Hindlimb muscle (tissue), 1 donor: Measurements from ENCODE around the gene MYL4. TPM values are rescaled to one million over a fixed set of nuclear protein-coding genes. Genes with fewer than 3 reads are reported as not detected.
"Not testable (repeated sequence)": the region's sequence is repeated elsewhere in the genome, so short reads cannot be mapped to it uniquely, and the experiment has no call there.

Experiments used
- DNase-seq: peaks from one replicate; pipeline ENCODE4 v3.0.0-alpha.2; 2013
- polyA plus RNA-seq: library from polyadenylated mRNA; unstranded; fragments of 120-200 nt; gene quantifications from one replicate; pipeline ENCODE4 v1.2.1, GENCODE V29; 2013; ENCODE audit not compliant: insufficient read length

MYL4 gene
- 1,610 TPM for polyA plus RNA-seq

DNA sequence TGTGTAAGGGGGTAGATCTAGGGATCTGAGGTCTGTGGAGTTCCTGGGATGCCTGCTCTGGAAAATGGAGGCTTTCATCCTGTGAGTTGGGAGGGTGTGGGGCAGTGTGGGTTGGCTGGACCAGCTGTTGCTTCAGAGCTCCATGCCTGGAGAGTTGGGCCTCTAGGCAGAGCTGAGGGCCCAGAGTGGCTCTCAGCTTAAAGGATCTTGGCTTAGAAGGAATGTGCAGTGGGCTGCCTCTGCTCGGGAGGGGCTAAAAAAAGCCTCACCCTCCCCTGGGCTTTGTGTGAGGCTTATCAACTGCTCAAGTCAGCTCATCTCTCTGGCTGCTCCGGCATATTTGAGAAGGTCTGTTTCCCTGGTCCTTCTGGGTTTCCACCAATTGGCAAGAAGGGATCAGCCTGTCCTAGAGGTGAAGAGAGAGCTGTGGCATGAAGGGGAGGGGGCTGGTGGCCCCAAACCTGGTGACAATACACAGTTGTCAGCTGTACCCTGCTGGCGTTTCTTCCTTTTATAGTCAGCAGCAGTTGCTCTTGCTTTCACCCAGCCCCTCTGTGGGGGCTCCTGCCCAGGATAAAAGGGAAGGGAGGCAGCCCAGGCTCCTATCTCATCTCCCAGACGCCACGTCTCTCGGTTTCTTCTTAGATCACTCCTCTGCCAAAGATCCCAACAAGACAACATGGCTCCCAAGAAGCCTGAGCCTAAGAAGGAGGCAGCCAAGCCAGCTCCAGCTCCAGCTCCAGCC, at the start of gene MYL4:
TSS of gene MYL4 (plus strand) at position 605 of the 745 bp plus-strand sequence. CDS start at position 680, 75 bp downstream.
- no peak for DNase-seq

DNA sequence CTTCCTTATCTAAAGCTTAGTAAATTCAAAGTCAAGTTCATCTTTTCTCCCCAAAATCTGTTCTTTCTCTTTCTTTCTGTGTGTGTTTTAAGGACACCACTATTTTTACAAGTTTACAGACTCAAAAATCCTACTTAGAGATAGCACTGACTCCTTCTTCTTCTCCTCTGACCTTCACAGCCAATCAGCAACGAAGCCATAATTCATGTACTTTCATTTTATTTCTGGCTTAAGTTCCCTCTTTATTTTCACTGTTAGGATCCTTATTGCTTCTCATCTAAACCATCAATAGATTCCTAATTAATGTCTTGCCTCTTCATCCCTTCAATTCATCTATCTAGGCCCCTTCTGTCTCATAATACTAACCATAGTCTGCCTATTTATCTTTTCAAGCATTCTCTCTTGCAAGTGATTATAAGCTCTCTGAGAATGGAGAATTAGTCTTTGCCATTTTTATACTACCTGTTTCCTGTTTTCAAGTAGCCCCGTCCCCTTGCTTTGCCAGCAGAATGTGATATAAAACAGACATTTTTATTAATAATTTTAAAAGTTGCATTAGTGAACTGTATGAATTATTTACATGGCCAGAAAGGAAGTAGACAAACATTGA, 47.0 kb upstream of the MYL4 start:
- DNase-seq: no peak

DNA sequence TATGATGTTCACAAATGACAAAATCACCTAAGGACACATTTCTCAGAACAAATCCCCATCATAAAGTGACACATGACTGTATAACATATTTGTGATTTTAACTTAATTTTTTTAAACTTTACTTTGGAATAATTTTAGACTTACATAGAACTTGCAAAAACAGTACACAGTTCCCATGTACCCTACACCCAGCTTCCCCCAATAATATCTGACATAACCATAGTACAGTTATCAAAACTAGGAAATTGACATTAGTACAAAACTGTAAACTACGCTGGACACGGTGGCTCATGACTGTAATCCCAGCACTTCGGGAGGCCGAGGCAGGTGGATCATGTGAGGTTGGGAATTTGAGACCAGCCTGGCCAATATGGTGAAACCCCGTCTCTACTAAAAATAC, 44.9 kb upstream of the MYL4 start:
- DNase-seq: no peak

DNA sequence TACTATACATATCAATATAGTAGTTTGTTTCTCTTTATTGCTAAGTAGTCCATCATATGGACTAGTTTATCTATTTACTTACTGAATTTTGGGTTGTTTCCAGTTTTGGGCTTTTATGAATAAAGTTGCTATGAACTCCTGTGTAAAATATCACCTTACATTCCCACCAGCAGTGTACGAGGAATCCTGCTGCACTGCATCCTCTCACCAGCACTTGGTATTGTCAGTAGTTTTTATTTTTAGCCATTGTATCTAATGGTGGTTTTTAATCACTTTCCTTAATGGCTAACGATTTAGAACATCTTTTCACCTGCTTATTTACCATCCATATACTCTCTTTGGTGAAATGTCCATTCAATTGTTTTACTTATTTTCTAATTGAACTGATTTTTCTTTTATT, 44.0 kb upstream of the MYL4 start:
- DNase-seq: no peak

DNA sequence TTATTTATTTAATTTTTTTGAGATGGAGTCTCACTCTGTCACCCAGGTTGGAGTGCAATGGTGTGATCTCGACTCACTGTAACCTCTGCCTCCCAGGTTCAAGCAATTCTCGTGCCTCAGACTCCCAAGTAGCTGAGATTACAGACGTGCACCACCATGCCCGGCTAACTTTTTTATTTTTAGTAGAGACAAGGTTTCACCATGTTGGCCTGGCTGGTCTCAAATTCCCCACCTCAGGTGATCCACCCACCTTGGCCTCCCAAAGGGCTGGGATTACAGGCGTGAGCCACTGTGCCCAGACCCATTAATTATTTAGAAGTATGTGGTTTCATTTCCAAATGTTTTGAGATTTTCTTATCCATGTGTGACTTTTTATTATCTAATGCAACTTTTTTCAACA, 42.3 kb upstream of the MYL4 start:
- not testable (repeated sequence) for DNase-seq

DNA sequence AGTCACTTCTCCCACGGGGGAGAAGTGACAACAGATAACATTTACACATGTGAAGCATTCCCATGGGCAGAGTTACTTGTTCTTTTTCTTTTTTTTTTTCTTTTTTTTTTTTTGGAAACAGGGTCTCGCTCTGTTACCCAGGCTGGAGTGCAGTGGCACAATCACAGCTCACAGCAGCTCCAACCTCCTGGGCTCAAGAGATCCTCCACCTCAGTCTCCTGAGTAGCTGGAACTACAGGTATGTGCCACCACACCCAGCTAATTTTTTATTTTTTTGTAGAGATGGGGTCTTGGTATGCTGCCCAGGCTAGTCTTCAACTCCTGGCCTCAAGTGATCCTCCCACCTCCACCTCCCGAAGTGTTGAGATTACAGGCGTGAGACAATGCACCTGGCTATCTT, 40.3 kb upstream of the MYL4 start:
- not testable (repeated sequence) for DNase-seq

DNA sequence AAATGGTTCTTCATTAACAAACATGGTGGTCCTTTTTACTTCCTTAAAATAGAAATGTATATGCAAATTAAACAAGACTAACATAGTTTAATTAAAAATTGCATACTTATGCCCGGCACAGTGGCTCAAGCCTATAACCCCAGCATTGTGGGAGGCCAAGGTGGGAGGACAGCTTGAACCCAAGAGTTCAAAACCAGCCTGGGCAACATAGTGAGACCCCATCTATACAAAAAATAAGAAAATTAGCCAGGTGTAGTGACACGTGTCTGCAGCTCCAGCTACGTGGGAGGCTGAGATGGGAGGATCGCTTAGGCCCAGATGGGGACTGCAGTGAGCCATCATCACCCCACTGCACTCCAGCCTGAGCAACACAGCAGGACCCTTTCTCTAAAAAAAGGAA, 38.4 kb upstream of the MYL4 start:
- no peak for DNase-seq

DNA sequence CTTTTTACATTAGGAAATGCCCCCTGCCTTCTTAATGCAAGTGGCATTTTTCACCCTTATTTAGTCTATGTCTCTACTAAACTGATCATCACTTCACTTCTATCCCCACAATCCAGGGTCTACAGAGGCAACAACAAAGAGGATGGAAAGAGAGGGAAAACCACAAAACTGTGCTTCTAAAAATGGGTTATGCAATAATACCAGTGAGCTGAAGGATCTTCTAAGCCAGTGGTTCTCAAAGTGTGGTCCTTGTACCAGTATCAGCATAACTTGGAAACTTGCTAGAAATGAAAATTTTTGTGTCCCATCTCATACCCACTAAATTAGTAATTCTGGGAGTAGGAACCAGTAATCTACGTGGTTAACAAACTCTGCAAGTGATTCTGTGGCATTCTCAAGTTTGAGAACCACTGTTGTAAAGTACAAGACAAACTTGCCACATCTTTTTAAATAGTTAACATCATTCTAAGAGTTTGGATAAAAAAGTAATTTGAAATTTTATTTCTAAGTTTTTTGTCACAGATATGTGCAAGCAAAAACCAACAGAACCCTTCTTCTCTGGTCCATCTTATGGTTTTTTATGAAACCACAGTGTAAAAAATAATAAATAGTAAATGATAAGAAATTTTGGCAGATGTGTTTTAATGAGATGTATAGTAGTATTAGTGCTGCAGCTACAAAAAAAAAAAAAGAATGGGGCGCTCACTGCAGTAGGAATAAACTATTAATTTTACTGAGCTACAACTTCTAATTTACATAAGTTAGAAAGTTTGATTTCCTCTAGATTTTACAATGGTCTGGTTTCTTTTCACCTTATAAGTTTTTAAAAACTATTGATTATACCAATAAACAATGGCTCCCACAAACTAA, 36.2 kb upstream of the MYL4 start:
- no peak for DNase-seq

DNA sequence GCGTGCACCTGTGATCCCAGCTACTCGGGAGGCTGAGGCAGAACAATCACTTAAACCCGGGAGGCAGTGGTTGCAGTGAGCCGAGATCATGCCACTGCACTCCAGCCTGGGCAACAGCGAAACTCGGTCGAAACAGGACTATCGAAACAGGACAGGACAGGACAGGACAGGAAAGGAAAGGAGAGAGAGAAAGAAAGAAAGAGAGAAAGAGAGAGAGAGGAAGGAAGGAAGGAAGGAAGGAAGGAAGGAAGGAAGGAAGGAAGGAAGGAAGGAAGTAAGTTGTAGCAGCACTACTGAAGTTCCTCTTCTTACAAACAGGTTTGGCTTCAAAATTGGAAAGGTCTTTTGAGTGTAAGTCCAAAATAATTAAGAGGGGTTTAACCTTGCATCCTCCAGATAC, 34.3 kb upstream of the MYL4 start:
- DNase-seq: not testable (repeated sequence)

DNA sequence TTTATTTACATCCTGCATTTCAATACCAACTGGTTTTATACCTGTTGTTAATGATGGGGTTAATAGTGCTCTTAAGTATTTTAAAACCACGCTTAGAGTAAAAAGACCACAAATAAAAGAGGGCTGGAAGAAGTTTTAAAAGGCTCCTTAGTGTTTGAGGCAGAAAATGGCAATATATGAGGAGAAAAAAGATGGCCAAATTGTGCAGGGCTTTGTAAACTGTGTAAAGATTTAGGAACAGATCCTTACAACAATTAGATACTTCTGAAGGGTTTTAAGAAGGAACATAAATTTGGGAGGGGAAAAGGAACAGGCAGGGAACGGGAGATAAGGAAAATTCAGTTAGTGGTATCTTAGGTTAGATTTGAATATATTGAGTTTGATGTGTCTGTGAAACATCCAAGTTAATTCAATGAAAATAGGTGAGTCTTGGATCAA, 32.7 kb upstream of the MYL4 start:
- DNase-seq: no peak

DNA sequence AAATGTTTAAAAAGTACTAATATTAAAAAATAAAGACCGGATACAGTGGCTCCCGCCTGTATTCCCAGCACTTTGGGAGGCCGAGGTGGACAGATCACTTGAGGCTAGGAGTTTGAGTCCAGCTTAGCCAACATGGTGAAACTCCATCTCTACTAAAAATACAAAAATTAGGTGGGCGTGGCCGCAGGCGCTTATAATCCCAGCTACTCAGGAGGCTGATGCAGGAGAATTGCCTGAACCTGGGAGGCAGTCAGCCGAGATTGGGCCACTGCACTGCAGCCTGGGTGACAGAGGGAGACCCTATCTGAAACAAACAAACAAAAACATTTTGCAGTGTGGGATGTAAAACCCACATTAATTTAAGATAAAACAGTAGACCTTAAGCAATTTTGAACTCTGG, 31.9 kb upstream of the MYL4 start:
- no peak for DNase-seq

DNA sequence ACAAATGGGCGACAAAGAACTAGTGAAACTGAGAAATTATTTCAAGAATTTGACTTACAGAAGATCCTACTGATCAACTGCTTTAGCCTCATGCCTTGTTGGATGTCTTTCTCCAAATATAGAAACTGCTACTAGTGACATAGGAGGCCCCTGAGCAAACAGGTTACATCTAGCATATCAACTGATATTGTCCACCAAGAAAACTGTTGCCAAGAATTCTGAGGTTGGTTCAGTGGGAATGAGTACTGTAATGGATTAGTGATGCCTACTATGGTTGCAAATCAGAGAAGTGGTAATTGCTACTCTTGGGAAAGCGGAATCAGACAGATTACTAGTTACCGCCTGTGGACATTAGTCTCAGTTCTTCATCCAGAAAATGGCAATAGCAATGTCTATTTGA, 30.0 kb upstream of the MYL4 start:
- DNase-seq: no peak

DNA sequence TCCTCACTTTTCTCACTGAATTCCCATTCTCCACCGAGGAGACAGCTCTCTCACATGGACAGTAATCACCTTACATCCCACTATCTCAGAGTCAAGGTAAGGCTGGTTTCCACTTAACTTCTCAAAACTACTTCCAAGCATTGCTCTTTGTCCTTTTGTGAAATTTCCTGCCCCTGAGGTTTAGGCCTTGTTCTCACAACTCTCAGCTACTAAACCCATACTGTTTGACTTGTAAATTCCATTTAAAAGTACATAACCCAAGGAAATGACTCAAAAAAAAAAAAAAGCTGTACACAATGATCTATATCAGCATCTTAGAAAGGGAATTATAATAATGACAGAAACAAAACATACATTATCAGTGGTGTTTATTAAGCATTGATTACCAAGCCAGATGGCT, 28.8 kb upstream of the MYL4 start:
- DNase-seq: no peak

DNA sequence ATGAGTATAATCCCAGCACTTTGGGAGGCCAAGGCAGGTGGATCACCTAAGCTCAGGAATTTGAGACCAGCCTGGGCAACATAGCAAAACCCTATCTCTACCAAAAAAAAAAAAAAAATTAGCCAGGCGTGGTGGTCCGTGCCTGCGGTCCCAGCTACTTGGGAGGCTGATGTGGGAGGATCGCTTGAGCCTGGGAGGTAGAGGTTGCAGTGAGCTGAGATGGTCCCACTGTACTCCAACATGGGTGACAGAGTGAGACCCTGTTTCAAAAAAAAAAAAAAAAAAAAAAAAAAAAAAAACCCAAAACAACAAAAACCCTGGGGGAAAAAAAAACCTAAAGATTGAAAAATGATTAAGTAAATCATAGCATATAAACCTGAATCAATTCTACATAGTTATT, 28.2 kb upstream of the MYL4 start:
- not testable (repeated sequence) for DNase-seq

DNA sequence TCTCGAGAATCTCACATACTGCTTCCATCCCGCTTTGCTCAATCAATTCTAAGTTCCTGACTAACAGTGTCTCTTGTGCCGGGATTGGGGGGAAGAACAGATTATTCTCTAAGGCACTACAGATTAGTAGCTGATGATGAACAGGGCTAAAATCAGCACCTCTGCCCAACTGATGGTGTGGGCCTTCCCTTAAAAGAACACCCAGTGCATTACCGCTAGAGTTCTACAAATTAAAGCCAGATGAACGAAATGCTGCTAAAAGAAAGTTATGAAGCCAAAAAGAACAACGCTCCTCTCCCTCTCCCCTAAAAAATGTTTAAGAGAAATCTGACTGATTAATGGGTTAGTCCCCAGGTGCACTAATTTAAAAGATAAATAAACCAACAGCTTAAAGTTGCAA, 24.5 kb upstream of the MYL4 start:
- no peak for DNase-seq

DNA sequence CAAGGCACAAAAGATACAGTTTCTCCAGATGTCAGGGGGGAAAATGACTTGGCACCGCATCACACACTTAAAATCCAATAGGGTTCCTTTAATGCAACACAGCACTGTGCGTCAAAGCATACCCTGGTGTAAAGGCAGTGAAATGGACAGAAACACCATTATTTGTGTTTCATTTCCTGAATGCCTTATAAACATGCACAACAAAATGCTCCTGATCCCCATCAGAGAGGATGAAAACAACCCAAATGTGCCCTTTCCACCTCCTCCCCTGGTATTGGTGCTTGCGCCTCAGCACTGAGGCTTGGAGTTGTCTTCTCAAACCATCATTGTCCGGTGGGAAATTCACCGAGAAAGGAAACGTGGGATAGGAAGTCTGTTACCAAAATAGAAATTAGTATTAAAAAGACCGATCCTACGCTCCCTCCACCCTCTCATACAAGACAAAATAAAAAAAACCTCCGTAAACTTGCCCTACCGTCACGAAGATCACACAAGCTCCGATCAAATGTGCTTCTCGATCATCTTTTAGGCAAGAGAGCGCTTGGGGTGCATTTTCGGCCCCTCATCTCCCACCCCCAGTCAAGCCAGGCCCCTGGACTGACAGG, 20.8 kb upstream of the MYL4 start:
- no peak for DNase-seq

DNA sequence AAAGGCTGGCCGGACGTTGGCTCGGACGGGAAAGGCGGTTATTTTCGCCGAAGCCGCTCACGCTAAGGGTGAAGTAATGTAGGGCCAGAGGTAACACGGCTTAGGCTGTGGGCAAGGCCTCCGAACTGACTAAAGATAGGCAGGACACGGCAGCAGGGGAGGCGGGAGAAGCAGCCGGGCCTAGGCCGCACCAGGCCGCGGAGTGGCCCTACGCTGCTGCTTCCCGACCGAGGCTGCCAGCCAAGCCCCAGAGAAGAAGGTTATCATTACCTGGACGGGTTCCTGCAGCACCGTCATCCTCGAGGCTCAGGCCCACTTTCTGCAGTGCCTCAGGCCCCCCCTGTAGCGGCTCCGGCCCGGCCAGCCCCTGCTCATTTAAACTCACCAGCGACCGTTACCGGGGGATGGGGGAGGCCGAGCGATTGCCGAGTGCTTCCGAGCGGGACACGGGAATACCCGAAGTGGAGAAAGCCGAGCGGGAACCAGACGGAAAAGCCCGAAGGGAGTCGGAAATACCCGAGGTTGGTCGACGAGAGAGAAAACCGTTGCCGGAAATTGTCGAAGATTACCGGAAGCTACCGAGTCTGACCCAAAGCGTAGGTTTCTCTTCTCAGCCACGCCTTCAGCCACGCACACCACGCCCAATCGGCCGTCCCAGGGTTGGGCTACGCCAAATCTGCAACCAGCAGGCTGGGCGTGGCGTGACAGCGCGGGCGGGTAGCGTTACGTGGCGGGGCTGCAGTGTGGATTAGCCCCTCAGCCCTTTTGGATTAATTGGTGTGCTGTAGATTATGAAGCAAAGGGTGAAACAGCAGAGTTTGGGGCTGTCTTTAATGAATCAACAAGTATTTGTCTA, 20.0 kb upstream of the MYL4 start, which contains the start of gene CDC27:
TSS of gene CDC27 (minus strand) at position 420 of the 856 bp plus-strand sequence. CDS start at position 297, 123 bp downstream.
- peak; percentile 99 for DNase-seq

DNA sequence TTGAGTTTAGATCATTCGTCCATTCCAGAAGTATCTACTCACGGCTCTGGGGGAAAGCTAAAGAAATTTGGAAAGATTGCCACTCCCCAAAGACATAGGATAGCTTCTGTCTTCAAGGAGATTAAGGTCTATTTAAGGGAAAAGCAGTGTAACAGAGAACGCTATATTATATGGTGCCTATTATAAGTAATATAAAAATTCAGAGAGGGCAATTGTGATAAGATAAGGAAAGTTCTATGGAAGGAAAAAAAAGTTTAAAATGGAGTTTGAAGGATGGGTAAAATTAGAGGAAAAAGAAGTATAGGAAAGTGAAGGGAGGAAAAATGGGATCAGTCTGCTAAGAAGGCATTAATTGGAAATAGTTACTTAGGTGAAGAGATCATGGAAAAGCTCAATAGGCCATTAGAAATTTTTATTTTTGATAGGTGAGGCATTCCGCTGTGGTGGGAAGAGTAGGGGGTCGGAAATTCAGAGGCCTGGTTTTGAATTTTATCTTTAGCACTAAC, 19.4 kb upstream of the MYL4 start:
- DNase-seq: no peak

DNA sequence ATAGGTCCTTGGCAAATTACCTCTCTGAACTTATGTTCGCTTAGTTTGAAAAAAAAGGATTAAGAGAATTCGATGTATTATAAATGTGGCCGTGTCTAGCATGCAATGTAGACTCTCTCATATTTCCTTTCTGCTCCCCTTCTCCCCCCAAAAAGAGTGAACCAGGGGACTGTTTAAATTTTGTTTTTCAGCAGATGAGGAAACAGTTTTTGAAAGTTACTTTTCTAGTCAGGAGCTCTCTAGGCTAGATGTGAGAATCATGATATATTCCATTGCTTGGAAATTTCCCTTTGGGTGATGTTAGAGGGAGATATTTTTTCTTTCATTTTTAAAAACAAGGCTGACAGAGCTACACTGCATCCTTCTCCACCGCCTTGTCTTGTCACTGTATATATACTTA, 18.9 kb upstream of the MYL4 start:
- DNase-seq: no peak

DNA sequence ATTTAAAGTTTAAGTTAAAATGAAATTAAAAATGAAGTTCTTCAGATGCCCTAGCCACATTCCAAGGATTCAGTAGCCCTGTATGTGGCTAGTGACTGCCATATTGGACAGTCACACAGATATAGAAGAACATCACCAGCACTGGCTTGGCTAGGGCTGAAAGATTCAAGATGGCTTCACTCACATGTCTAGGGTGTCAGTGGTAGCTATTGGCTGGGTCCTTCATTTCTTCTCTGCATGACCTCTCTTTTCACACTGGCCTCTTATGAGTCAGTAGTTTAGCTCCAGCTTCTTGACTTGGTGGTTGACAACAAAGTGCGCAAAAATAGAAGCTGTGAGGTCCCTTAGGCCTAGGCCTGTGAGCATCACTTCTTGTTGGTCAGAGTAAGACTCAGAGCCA, 18.4 kb upstream of the MYL4 start:
- DNase-seq: no peak

DNA sequence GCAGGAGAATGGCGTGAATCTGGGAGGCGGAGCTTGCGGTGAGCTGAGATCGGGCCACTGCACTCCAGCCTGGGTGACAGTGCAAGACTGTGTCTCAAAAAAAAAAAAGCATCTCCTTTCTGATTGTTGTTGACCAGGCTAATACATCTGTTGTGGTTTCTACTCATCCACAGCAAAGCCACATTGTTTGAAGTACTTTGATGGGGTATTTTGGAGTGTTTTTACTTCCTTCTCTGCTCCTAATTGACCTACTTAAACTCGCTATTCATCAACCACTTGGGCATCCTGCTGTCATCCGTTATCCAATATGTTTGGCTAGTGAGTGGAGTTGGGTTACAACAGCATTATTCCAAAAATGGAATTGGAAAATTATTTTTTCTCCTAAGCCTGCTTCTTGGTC, 16.6 kb upstream of the MYL4 start:
- DNase-seq: no peak
